ENCODE measurements around the gene PADI4. TPM values are rescaled to one million over a fixed set of nuclear protein-coding genes. Genes with fewer than 3 reads are reported as not detected.

The PADI4 gene
- total and polyA plus RNA-seq, 4 experiments from 2014 or later, result 0.08 to 0.14 TPM; not detected in 2

DNA sequence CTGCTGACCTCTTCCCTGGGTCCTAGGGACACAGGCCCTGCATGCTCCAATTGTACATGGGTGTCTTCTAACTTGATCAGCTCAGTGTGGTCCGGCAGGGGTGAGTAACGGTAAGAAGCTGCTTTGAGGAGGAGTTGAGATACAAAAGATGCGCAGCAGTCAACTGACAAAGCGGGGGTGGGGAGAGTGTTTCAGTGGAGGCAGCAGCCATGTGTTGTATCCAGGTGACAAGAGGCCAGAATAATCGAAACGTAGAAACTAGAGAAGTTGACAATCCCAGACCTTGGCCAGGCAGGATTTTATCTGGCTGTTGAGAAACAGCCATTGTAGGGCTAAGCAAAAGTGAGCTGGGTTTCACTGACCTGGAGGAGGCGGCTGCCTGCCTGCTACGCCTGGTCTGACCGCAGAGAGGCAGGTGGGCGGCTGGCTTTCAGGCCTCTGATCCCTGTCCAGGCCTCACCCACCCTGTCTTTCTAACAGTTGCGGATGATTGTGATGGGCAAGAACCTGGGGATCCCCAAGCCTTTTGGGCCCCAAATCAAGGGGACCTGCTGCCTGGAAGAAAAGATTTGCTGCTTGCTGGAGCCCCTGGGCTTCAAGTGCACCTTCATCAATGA, 92.8 kb downstream of the PADI4 start:
- H3K9me3 ChIP-seq (ENCODE audit: control insufficient read depth in 1 of 2, low read length in 2 of 2), result no peaks in the 10 kb centered on the region
- intact Hi-C loops (cut with micrococcal nuclease), result no loop called here
- Mint-ChIP-seq H3K36me3 (no peaks in the 10 kb centered on the region), H3K4me3 (no peak overlapping the region), H3K9me3 (no peaks in the 10 kb centered on the region), H3K27me3 (no peaks in the 10 kb centered on the region), H3K27ac (peak overlapping the region in 1 of 7 donors; percentile 5), H3K4me1 (no peaks in the 10 kb centered on the region)
- no peak for DNase-seq
- no peak overlapping the region for H3K27ac ChIP-seq (ENCODE audit: low read depth, low read length)
- H3K27me3 ChIP-seq (ENCODE audit: insufficient read depth, low read length), result no peaks in the 10 kb centered on the region
- POLR2A ChIA-PET (ENCODE audit: partially characterized antibody), result no interaction called here
- no peaks in the 10 kb centered on the region for H3K4me1 ChIP-seq (ENCODE audit: insufficient read depth, low read length)
- no peak overlapping the region for H3K4me3 ChIP-seq (ENCODE audit: low read length in 2 of 2)
- CTCF ChIA-PET (ENCODE audit: partially characterized antibody), result no interaction called here
- no peaks in the 10 kb centered on the region for H3K36me3 ChIP-seq (ENCODE audit: insufficient read depth, low read length)

DNA sequence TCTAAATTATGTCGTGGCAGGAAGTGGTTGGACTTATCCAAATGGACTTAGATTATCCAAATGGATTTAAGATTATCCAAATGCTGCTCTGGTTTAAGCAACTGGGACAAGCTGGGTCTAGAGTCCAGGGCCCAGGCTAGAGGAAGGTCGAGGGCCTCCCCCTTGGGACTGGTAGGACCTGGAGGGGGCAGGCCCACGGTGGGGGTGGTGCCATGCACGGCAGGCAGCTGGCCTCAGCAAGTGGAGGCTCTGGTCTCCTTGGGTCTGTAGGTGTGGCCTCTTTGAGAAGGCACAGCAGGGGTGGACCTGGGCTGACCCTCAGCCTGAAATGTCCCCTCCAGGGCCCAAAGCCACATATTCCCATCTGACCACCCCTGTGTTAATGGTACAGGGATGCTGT, 93.8 kb downstream of the PADI4 start:
- no peaks in the 10 kb centered on the region for H3K36me3 ChIP-seq (ENCODE audit: insufficient read depth, low read length)
- peaks cover 1 to 2% of the 10 kb centered on the region in 2 donors for H3K36me3 Mint-ChIP-seq
- no peaks in the 10 kb centered on the region for H3K9me3 ChIP-seq (ENCODE audit: control insufficient read depth in 1 of 2, low read length in 2 of 2)
- no peak overlapping the region for H3K4me3 ChIP-seq (ENCODE audit: low read length in 2 of 2)
- H3K4me1 Mint-ChIP-seq, result no peaks in the 10 kb centered on the region
- no peaks in the 10 kb centered on the region for H3K27me3 ChIP-seq (ENCODE audit: insufficient read depth, low read length)
- H3K4me1 ChIP-seq (ENCODE audit: insufficient read depth, low read length), result no peaks in the 10 kb centered on the region
- CTCF ChIA-PET (ENCODE audit: partially characterized antibody), result interaction anchor here (1.3 kb wide), 1 partner anchor 17 kb away, joined by 3 read pairs; no protein-coding TSS in a partner anchor
- H3K9me3 Mint-ChIP-seq, result no peaks in the 10 kb centered on the region
- intact Hi-C loops (cut with micrococcal nuclease), result no loop called here
- H3K27ac Mint-ChIP-seq, result peak overlapping the region in 1 of 7 donors; percentile 65
- DNase-seq, result no peak
- POLR2A ChIA-PET (ENCODE audit: partially characterized antibody), result no interaction called here
- H3K27ac ChIP-seq (ENCODE audit: low read depth, low read length), result no peak overlapping the region
- H3K27me3 Mint-ChIP-seq, result no peaks in the 10 kb centered on the region
- H3K4me3 Mint-ChIP-seq, result no peak overlapping the region

DNA sequence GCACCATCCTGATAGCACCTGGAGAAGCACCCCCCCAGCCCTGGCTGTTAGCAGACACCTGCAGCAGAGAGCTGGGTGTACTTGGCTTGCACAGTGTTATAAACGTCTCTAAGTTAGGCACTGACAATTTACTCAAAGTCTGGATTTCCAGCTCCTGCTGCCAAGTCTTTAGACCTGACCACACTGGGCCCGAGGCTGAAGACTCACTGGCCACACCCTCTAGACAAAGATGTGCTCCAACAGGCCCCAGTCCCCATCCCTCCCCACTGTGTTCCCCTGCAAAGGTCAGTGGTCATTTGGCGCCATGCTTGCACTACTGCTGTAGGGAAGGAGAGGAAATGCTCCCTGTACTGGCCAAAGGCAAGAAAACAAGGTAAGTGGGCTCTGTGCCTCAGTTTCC, 95.1 kb downstream of the PADI4 start:
- Histone ChIP-seq H3K27ac (ENCODE audit: low read depth, low read length) (no peak overlapping the region), H3K9me3 (ENCODE audit: control insufficient read depth in 1 of 2, low read length in 2 of 2) (no peaks in the 10 kb centered on the region), H3K4me1 (ENCODE audit: insufficient read depth, low read length) (no peaks in the 10 kb centered on the region), H3K27me3 (ENCODE audit: insufficient read depth, low read length) (no peaks in the 10 kb centered on the region), H3K36me3 (ENCODE audit: insufficient read depth, low read length) (peaks cover 3% of the 10 kb centered on the region), H3K4me3 (ENCODE audit: low read length in 2 of 2) (no peak overlapping the region)
- no peaks in the 10 kb centered on the region for H3K27me3 Mint-ChIP-seq
- H3K36me3 Mint-ChIP-seq, result peaks cover 9 to 10% of the 10 kb centered on the region in 2 donors
- CTCF ChIA-PET (ENCODE audit: partially characterized antibody), result interaction anchor here (1.3 kb wide), 1 partner anchor 16 kb away, joined by 3 read pairs; no protein-coding TSS in a partner anchor
- peak overlapping the region in 1 of 7 donors; percentile 25 for H3K27ac Mint-ChIP-seq
- H3K9me3 Mint-ChIP-seq, result no peaks in the 10 kb centered on the region
- POLR2A ChIA-PET (ENCODE audit: partially characterized antibody), result no interaction called here
- no peak for DNase-seq
- no peak overlapping the region for H3K4me3 Mint-ChIP-seq
- intact Hi-C loops (cut with micrococcal nuclease), result no loop called here
- H3K4me1 Mint-ChIP-seq, result no peaks in the 10 kb centered on the region

GRCh38 chr1:17404034-17404684, 96.2 kb downstream of the PADI4 start:
- ChIA-PET CTCF (ENCODE audit: partially characterized antibody) (interaction anchor here (1.2 kb wide), 1 partner anchor 74 kb away, joined by 3 read pairs; no protein-coding TSS in a partner anchor), POLR2A (ENCODE audit: partially characterized antibody) (no interaction called here)
- no peaks in the 10 kb centered on the region for H3K9me3 Mint-ChIP-seq
- intact Hi-C loops (cut with micrococcal nuclease), result no loop called here
- Histone ChIP-seq H3K27ac (ENCODE audit: low read depth, low read length) (no peak overlapping the region), H3K36me3 (ENCODE audit: insufficient read depth, low read length) (peaks cover 13% of the 10 kb centered on the region), H3K27me3 (ENCODE audit: insufficient read depth, low read length) (no peaks in the 10 kb centered on the region), H3K4me1 (ENCODE audit: insufficient read depth, low read length) (no peaks in the 10 kb centered on the region), H3K4me3 (ENCODE audit: low read length in 2 of 2) (no peak overlapping the region), H3K9me3 (ENCODE audit: control insufficient read depth in 1 of 2, low read length in 2 of 2) (no peaks in the 10 kb centered on the region)
- no peak overlapping the region for H3K4me3 Mint-ChIP-seq
- peaks cover 17 to 21% of the 10 kb centered on the region in 2 donors for H3K36me3 Mint-ChIP-seq
- peaks cover 0 to 1% (median 0%) of the 10 kb centered on the region in 4 donors for H3K4me1 Mint-ChIP-seq
- H3K27ac Mint-ChIP-seq, result no peak overlapping the region
- no peak for DNase-seq
- H3K27me3 Mint-ChIP-seq, result no peaks in the 10 kb centered on the region

DNA sequence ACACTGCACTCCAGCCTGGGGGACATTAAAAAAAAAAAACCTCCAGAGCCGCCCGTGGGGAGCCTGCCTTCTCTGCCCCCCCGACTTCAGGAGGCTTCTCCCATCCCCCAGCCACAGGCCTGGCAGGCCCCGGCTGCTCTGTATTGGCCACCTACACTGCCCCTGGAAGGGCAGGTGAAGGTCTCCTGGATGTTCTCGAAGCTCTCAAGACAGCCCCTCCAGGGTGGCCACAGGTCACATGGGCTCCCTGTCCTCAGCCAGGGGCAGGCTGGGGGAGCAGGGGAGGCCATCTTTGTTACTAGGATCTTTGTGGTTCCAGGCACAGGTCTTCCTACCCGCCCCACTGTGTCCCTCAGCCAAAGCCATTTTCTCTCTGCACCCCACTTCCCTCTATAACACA, 96.8 kb downstream of the PADI4 start:
- CTCF ChIA-PET (ENCODE audit: partially characterized antibody), result interaction anchor here (1.2 kb wide), 2 partner anchors 13 to 73 kb away, joined by 3 read pairs; no protein-coding TSS in a partner anchor
- Histone ChIP-seq H3K4me1 (ENCODE audit: insufficient read depth, low read length) (no peaks in the 10 kb centered on the region), H3K36me3 (ENCODE audit: insufficient read depth, low read length) (peaks cover 20% of the 10 kb centered on the region), H3K27me3 (ENCODE audit: insufficient read depth, low read length) (no peaks in the 10 kb centered on the region), H3K9me3 (ENCODE audit: control insufficient read depth in 1 of 2, low read length in 2 of 2) (no peaks in the 10 kb centered on the region), H3K4me3 (ENCODE audit: low read length in 2 of 2) (no peak overlapping the region), H3K27ac (ENCODE audit: low read depth, low read length) (no peak overlapping the region)
- Mint-ChIP-seq H3K27me3 (no peaks in the 10 kb centered on the region), H3K27ac (no peak overlapping the region), H3K36me3 (peaks cover 24 to 27% of the 10 kb centered on the region in 2 donors), H3K4me1 (peaks cover 0 to 1% (median 0%) of the 10 kb centered on the region in 4 donors), H3K4me3 (no peak overlapping the region), H3K9me3 (no peaks in the 10 kb centered on the region)
- POLR2A ChIA-PET (ENCODE audit: partially characterized antibody), result no interaction called here
- DNase-seq, result no peak
- intact Hi-C loops (cut with micrococcal nuclease), result no loop called here

- H3K27ac Mint-ChIP-seq, result peak overlapping the region in 1 of 7 donors; percentile 25
- H3K27me3 Mint-ChIP-seq, result no peaks in the 10 kb centered on the region
- ChIA-PET POLR2A (ENCODE audit: partially characterized antibody) (interaction anchor here (1.2 kb wide), 1 partner anchor 34 kb away, joined by 3 read pairs; no protein-coding TSS in a partner anchor), CTCF (ENCODE audit: partially characterized antibody) (interaction anchor here (0.8 to 1.6 kb wide), 5 partner anchors 9 to 72 kb away, joined by 3 to 4 read pairs (median 3); no protein-coding TSS in a partner anchor)
- H3K4me1 Mint-ChIP-seq, result peaks cover 0 to 2% (median 0%) of the 10 kb centered on the region in 4 donors
- intact Hi-C loops (cut with micrococcal nuclease), result loop anchor here (2.0 kb wide), 1 partner anchor 281 kb away; no protein-coding TSS in a partner anchor
- peaks cover 32% of the 10 kb centered on the region for H3K36me3 ChIP-seq (ENCODE audit: insufficient read depth, low read length)
- no peaks in the 10 kb centered on the region for H3K27me3 ChIP-seq (ENCODE audit: insufficient read depth, low read length)
- no peaks in the 10 kb centered on the region for H3K4me1 ChIP-seq (ENCODE audit: insufficient read depth, low read length)
- peaks cover 34 to 38% of the 10 kb centered on the region in 2 donors for H3K36me3 Mint-ChIP-seq
- no peaks in the 10 kb centered on the region for H3K9me3 Mint-ChIP-seq
- no peak overlapping the region for H3K27ac ChIP-seq (ENCODE audit: low read depth, low read length)
- H3K4me3 ChIP-seq (ENCODE audit: low read length in 2 of 2), result no peak overlapping the region
- DNase-seq, result peak in 2 of 5 donors; percentile 10 to 18
- H3K4me3 Mint-ChIP-seq, result no peak overlapping the region
- H3K9me3 ChIP-seq (ENCODE audit: control insufficient read depth in 1 of 2, low read length in 2 of 2), result no peaks in the 10 kb centered on the region
Measured at GRCh38 chr1:17405898-17406759, 98.1 kb downstream of the PADI4 start.
